GM12891 (cell line): ENCODE results near the gene MON2.
A peak's percentile ranks its signal among the peaks of the same experiment; 100 is the strongest.
"Not testable (repeated sequence)": the region's sequence is repeated elsewhere in the genome, so short reads cannot be mapped to it uniquely, and the experiment has no call there.

Experiments used
- DNase-seq: peaks from one replicate; pipeline ENCODE4 v3.0.0; 2011; ENCODE audit warnings: low spot score; ENCODE audit not compliant: insufficient read length
- FAIRE-seq: peaks from 2 replicates; lab custom pipeline; 2011; peaks lifted over from hg19 to GRCh38; lab: Jason Lieb, UNC
- PAX5 ChIP-seq: IDR thresholded peaks from 2 replicates; pipeline ENCODE4 v1.6.1; 2011; ENCODE audit warnings: low read length, moderate library complexity, mild to moderate bottlenecking; ENCODE audit not compliant: insufficient read depth, severe bottlenecking
- POLR2A ChIP-seq: IDR thresholded peaks from 2 replicates; pipeline ENCODE4 v1.6.1; 2011; ENCODE audit warnings: low read depth, low read length, control low read depth
- POLR2AphosphoS5 ChIP-seq: IDR thresholded peaks from 2 replicates; pipeline ENCODE4 v1.6.1; 2011; ENCODE audit warnings: low read depth, low read length, control low read depth
- POU2F2 ChIP-seq: IDR thresholded peaks from 2 replicates; pipeline ENCODE4 v1.6.1; 2011; ENCODE audit warnings: low read depth, mild to moderate bottlenecking, control low read depth, low read length, moderate library complexity
- SPI1 ChIP-seq: IDR thresholded peaks from 2 replicates; pipeline ENCODE4 v1.6.1; 2011; ENCODE audit warnings: low read depth, low read length, control low read depth
- TAF1 ChIP-seq: IDR thresholded peaks from 2 replicates; pipeline ENCODE4 v1.6.1; 2011; ENCODE audit warnings: low read depth, low read length, control low read depth

The MON2 gene

GRCh38 chr12:62540354-62540753 lies 73.7 kb downstream of the MON2 start:
- no peak for FAIRE-seq

GRCh38 chr12:62542814-62543213 lies 76.2 kb downstream of the MON2 start:
- DNase-seq (no peak), FAIRE-seq (no peak)
- TF ChIP-seq POLR2A (no peak), PAX5 (no peak), POU2F2 (no peak), SPI1 (no peak), POLR2AphosphoS5 (no peak), TAF1 (no peak)

More at GRCh38 chr12:62540354-62540753, 73.7 kb downstream of the MON2 start:
- TF ChIP-seq POU2F2 (no peak), POLR2AphosphoS5 (no peak), PAX5 (no peak), SPI1 (no peak), TAF1 (no peak), POLR2A (no peak)
- DNase-seq: no peak

GRCh38 chr12:62543324-62543723 lies 76.7 kb downstream of the MON2 start:
- DNase-seq (no peak), FAIRE-seq (no peak)
- TF ChIP-seq POLR2AphosphoS5: no peak
- no peak for TF ChIP-seq SPI1
- no peak for TF ChIP-seq POU2F2
- no peak for TF ChIP-seq POLR2A
- TF ChIP-seq TAF1: no peak
- no peak for TF ChIP-seq PAX5

GRCh38 chr12:62543741-62544140 lies 77.1 kb downstream of the MON2 start:
- FAIRE-seq: no peak
- TF ChIP-seq POLR2A: no peak
- TF ChIP-seq TAF1: no peak
- TF ChIP-seq POU2F2: no peak
- no peak for DNase-seq

GRCh38 chr12:62552906-62553556 lies 86.4 kb downstream of the MON2 start:
- no peak for FAIRE-seq
- no peak for DNase-seq
- TF ChIP-seq POU2F2 (no peak), TAF1 (no peak), SPI1 (no peak), POLR2AphosphoS5 (no peak), POLR2A (no peak), PAX5 (no peak)

GRCh38 chr12:62559366-62559765 lies 92.7 kb downstream of the MON2 start:
- DNase-seq, FAIRE-seq: not testable (repeated sequence)

- DNase-seq (no peak), FAIRE-seq (no peak)
- TF ChIP-seq PAX5: no peak
- no peak for TF ChIP-seq TAF1
- no peak for TF ChIP-seq SPI1
- no peak for TF ChIP-seq POLR2A
- no peak for TF ChIP-seq POU2F2
- TF ChIP-seq POLR2AphosphoS5: no peak
Measured at GRCh38 chr12:62562846-62563245, 96.2 kb downstream of the MON2 start.

GRCh38 chr12:62575036-62575435 lies 108.4 kb downstream of the MON2 start:
- FAIRE-seq (no peak), DNase-seq (no peak)
- no peak for TF ChIP-seq POLR2AphosphoS5
- TF ChIP-seq POLR2A: no peak
- TF ChIP-seq PAX5: no peak

- TF ChIP-seq TAF1: no peak
- no peak for FAIRE-seq
Measured at GRCh38 chr12:62576503-62576902, 109.9 kb downstream of the MON2 start.

GRCh38 chr12:62578726-62579125 lies 112.1 kb downstream of the MON2 start:
- FAIRE-seq (no peak), DNase-seq (no peak)
- TF ChIP-seq POU2F2 (no peak), TAF1 (no peak), POLR2A (no peak), SPI1 (no peak), POLR2AphosphoS5 (no peak), PAX5 (no peak)

More at GRCh38 chr12:62576503-62576902, 109.9 kb downstream of the MON2 start:
- no peak for DNase-seq

GRCh38 chr12:62581288-62582064 lies 114.8 kb downstream of the MON2 start:
- TF ChIP-seq PAX5 (no peak), POU2F2 (no peak), TAF1 (no peak), SPI1 (no peak), POLR2AphosphoS5 (no peak), POLR2A (no peak)
- FAIRE-seq (peak; percentile 23), DNase-seq (no peak)
